ENCODE results near the gene ZNF619. TPM values are rescaled to one million over a fixed set of nuclear protein-coding genes. Genes with fewer than 3 reads are reported as not detected.

ZNF619 gene
- total RNA-seq, 2 experiments from 2014 or later, result 7.3 to 7.5 TPM

- CTCF ChIA-PET, result interaction anchor here (0.6 to 1.6 kb wide), 2 partner anchors 14 to 43 kb away, joined by 3 to 5 read pairs; partner anchors contain the start of genes ZNF619 and ZNF620
- POLR2A ChIA-PET, result interaction anchor here (1.3 to 1.5 kb wide), 3 partner anchors 15 to 43 kb away, joined by 4 to 7 read pairs (median 4); partner anchors contain the start of genes ZNF619 and ZNF620
These were observed 14.1 kb upstream of the ZNF619 start for GRCh38 chr3:40462838-40463237.

GRCh38 chr3:40463579-40463978 lies 13.3 kb upstream of the ZNF619 start:
- ChIA-PET CTCF (interaction anchor here (1.6 kb wide), 1 partner anchor 42 kb away, joined by 3 read pairs; the partner anchor contains the start of gene ZNF620), POLR2A (interaction anchor here (0.7 to 1.5 kb wide), 4 partner anchors 10 to 42 kb away, joined by 4 to 7 read pairs (median 4); partner anchors contain the start of genes ZNF619 and ZNF620)

GRCh38 chr3:40464339-40465110 lies 12.4 kb upstream of the ZNF619 start:
- ChIA-PET CTCF (interaction anchor here (1.6 kb wide), 1 partner anchor 41 kb away, joined by 3 read pairs; the partner anchor contains the start of gene ZNF620), POLR2A (interaction anchor here (1.4 kb wide), 1 partner anchor 13 kb away, joined by 7 read pairs; the partner anchor contains the start of gene ZNF619)

- POLR2A ChIA-PET, result no interaction called here
- CTCF ChIA-PET, result no interaction called here
These were observed 11.9 kb upstream of the ZNF619 start for GRCh38 chr3:40465111-40465407.

- CTCF ChIA-PET, result no interaction called here
- POLR2A ChIA-PET, result no interaction called here
These were observed 11.5 kb upstream of the ZNF619 start for GRCh38 chr3:40465456-40465855.

- ChIA-PET CTCF (no interaction called here), POLR2A (no interaction called here)
These were observed 8.9 kb upstream of the ZNF619 start for GRCh38 chr3:40468018-40468417.

- ChIA-PET POLR2A (no interaction called here), CTCF (interaction anchor here (1.1 kb wide), 1 partner anchor 9 kb away, joined by 3 read pairs; no protein-coding TSS in a partner anchor)
These were observed 6.2 kb upstream of the ZNF619 start for GRCh38 chr3:40470701-40471100.

GRCh38 chr3:40477666-40478065 lies 744 bp downstream of the ZNF619 start:
- POLR2A ChIA-PET, result interaction anchor here (0.5 to 2.3 kb wide), 4 partner anchors 14 to 1484 kb away, joined by 3 to 7 read pairs (median 4); partner anchors contain the start of genes RPL14, RPSA and ULK4
- CTCF ChIA-PET, result no interaction called here

- ChIA-PET CTCF (no interaction called here), POLR2A (no interaction called here)
These were observed 10.2 kb downstream of the ZNF619 start for GRCh38 chr3:40487172-40487571.

GRCh38 chr3:40490916-40491315 lies 14.0 kb downstream of the ZNF619 start:
- CTCF ChIA-PET, result no interaction called here
- POLR2A ChIA-PET, result no interaction called here

GRCh38 chr3:40494698-40495097 lies 17.8 kb downstream of the ZNF619 start:
- ChIA-PET CTCF (no interaction called here), POLR2A (no interaction called here)

GRCh38 chr3:40497288-40497687 lies 20.4 kb downstream of the ZNF619 start:
- POLR2A ChIA-PET, result no interaction called here
- CTCF ChIA-PET, result no interaction called here

- POLR2A ChIA-PET, result no interaction called here
- CTCF ChIA-PET, result no interaction called here
These were observed 23.0 kb downstream of the ZNF619 start for GRCh38 chr3:40499952-40500351.

GRCh38 chr3:40502034-40502433 lies 25.1 kb downstream of the ZNF619 start:
- POLR2A ChIA-PET, result no interaction called here
- CTCF ChIA-PET, result no interaction called here

GRCh38 chr3:40504636-40505430 lies 27.9 kb downstream of the ZNF619 start:
- CTCF ChIA-PET, result no interaction called here
- POLR2A ChIA-PET, result interaction anchor here (0.6 to 1.0 kb wide), 3 partner anchors 28 to 47 kb away, joined by 3 to 4 read pairs (median 3); partner anchors contain the start of gene ZNF619

- ChIA-PET CTCF (interaction anchor here (1.3 kb wide), 1 partner anchor 42 kb away, joined by 3 read pairs; no protein-coding TSS in a partner anchor), POLR2A (interaction anchor here (0.6 to 1.0 kb wide), 4 partner anchors 29 to 164 kb away, joined by 3 to 5 read pairs (median 4); partner anchors contain the start of gene ZNF619)
These were observed 28.9 kb downstream of the ZNF619 start, which contains the start of gene ZNF620 for GRCh38 chr3:40505599-40506462. ZNF620 (plus strand) TSS chr3:40506039; CDS start chr3:40506353, 314 bp downstream.

- POLR2A ChIA-PET, result no interaction called here
- CTCF ChIA-PET, result no interaction called here
These were observed 34.3 kb downstream of the ZNF619 start for GRCh38 chr3:40511031-40511718.

GRCh38 chr3:40516201-40516600 lies 39.3 kb downstream of the ZNF619 start:
- CTCF ChIA-PET, result no interaction called here
- POLR2A ChIA-PET, result no interaction called here

GRCh38 chr3:40518067-40518466 lies 41.1 kb downstream of the ZNF619 start:
- POLR2A ChIA-PET, result no interaction called here
- CTCF ChIA-PET, result no interaction called here

All from activated CD8-positive, alpha-beta memory T cell treated with anti-CD3 and anti-CD28 coated beads for 36 hours (primary cell).